Measurements from ENCODE around the gene MTAP.

DNA sequence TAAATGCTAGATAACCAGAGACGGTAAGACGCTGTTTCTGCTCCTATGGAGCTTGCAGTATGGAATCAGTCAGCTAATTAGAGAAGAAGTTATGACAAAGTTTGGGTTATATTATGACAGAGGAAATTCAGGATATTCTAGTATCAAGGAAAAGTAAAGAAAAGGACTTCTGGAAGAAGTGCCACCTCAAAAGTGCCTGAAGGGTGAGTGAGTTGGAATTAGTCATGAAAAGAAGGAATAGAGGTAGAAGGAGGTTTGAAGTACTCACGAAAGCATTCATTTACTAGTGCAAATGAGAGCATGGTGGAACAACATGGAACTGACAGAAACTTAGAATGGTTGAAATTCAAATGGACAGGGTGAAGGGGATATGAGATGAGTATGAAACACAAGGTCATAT is 40.4 kb upstream of the MTAP start:
- TF ChIP-seq CTCF (IDR thresholded peaks at IDR 0.05; ENCODE audit: low read depth, low read length) (no peak), EZH2phosphoT487 (IDR thresholded peaks at IDR 0.05; ENCODE audit: low read depth) (no peak)
